B cell (primary cell): ENCODE data around the gene PLXNB2. TPM values are rescaled to one million over a fixed set of nuclear protein-coding genes. Genes with fewer than 3 reads are reported as not detected.

Experiments used
- ATAC-seq: fragments of 200-7000 bp; cut with Tn5 transposase; one replicate; pipeline ENCODE4 v1.10.0; 2021; ENCODE audit warnings: low read depth, mild to moderate bottlenecking, moderate number of reproducible peaks, moderate library complexity
- CTCF ChIA-PET: fragments of 350-600 bp; sonication (Branson Sonifier 250); formaldehyde crosslinking; loops from one replicate; lab custom pipeline; 2021; ENCODE audit warnings: antibody characterized with exemption, inconsistent platforms; lab: Charles Lee
- POLR2A ChIA-PET: fragments of 350-600 bp; sonication (Branson Sonifier 250); formaldehyde crosslinking; loops from one replicate; lab custom pipeline; 2021; ENCODE audit warnings: antibody characterized with exemption; lab: Charles Lee
- DNase-seq: peaks from one replicate; pipeline ENCODE4 v3.0.0; 2013
- H2AFZ ChIP-seq: 2 replicates; pipeline ENCODE4 v1.6.1; 2012; ENCODE audit warnings: mild to moderate bottlenecking, low read depth, low read length; ENCODE audit not compliant: insufficient read depth, poor library complexity, severe bottlenecking
- H3K27ac ChIP-seq, 2 donors: 1 replicate in 1 of 2; 2 replicates in 1 of 2; pipeline ENCODE4 v1.5.1; 2012 to 2013; ENCODE audit warnings: low read length in 2 of 2, mild to moderate bottlenecking in 2 of 2, moderate library complexity in 1 of 2
- H3K27me3 ChIP-seq, 4 experiments: fragments of 200-600 bp in 1 of 4; sonication (generic) in 1 of 4; replicated peaks in 1 of 4; 1 replicate in 2 of 4; 2 replicates in 2 of 4; pipeline versions ENCODE4 v1.6.1 to v1.7.0; 2013 to 2016; ENCODE audit warnings: low read length in 3 of 4, mild to moderate bottlenecking in 2 of 4, mixed read lengths in 1 of 4, moderate library complexity in 1 of 4; ENCODE audit not compliant: insufficient read depth in 4 of 4, control insufficient read depth in 3 of 4; ENCODE audit errors: control extremely low read depth in 1 of 4
- H3K36me3 ChIP-seq, 2 experiments: replicated peaks in 1 of 2; 1 replicate in 1 of 2; 2 replicates in 1 of 2; pipeline versions ENCODE4 v1.6.1 to v1.7.1; 2013; ENCODE audit warnings: low read length in 1 of 2; ENCODE audit not compliant: insufficient read depth in 2 of 2, control insufficient read depth in 1 of 2; ENCODE audit errors: control extremely low read depth in 1 of 2, extremely low read depth in 1 of 2
- H3K4me1 ChIP-seq, 2 donors: fragments of 200-600 bp in 1 of 2; sonication (generic) in 1 of 2; 1 replicate in 1 of 2; 2 replicates in 1 of 2; pipeline versions ENCODE4 v1.5.1 to v1.6.1; 2013 to 2017; ENCODE audit warnings: low read length in 2 of 2; ENCODE audit not compliant: control insufficient read depth in 2 of 2, insufficient read depth in 2 of 2
- H3K4me2 ChIP-seq: replicated peaks from 2 replicates; pipeline ENCODE3; 2012; ENCODE audit warnings: mild to moderate bottlenecking, low read depth, low read length; ENCODE audit not compliant: poor library complexity, severe bottlenecking
- H3K4me3 ChIP-seq, 5 experiments: fragments of 200-600 bp in 1 of 5; sonication (generic) in 1 of 5; 1 replicate in 3 of 5; 2 replicates in 2 of 5; pipeline versions ENCODE4 v1.5.1 to v1.7.0; 2011 to 2016; ENCODE audit warnings: low read length in 4 of 5, mild to moderate bottlenecking in 4 of 5, low read depth in 2 of 5, control low read depth in 1 of 5, moderate library complexity in 1 of 5; ENCODE audit not compliant: insufficient read depth in 1 of 5; ENCODE audit errors: control extremely low read depth in 1 of 5, extremely low read depth in 1 of 5
- H3K79me2 ChIP-seq: fragments of 200-600 bp; sonication (generic); one replicate; pipeline ENCODE4 v1.6.0; 2016; ENCODE audit warnings: low read length; ENCODE audit not compliant: control insufficient read depth, insufficient read depth
- H3K9ac ChIP-seq: fragments of 200-600 bp; sonication (generic); 2 replicates; pipeline ENCODE4 v1.6.1; 2017; ENCODE audit warnings: mild to moderate bottlenecking, low read length, moderate library complexity
- H3K9me3 ChIP-seq, 3 donors: one replicate each; pipeline versions ENCODE4 v1.6.1 to v1.7.1; 2013; ENCODE audit warnings: low read length in 2 of 3; ENCODE audit not compliant: control insufficient read depth in 2 of 3, insufficient read depth in 1 of 3; ENCODE audit errors: control extremely low read depth in 1 of 3
- H4K20me1 ChIP-seq: 2 replicates; pipeline ENCODE4 v1.6.0; 2012; ENCODE audit warnings: mild to moderate bottlenecking, low read length; ENCODE audit not compliant: insufficient read depth, control insufficient read depth, poor library complexity, severe bottlenecking
- H3K27ac Mint-ChIP-seq: one replicate; pipeline ENCODE4 v1.8.0; 2021; ENCODE audit warnings: mixed read lengths
- H3K27me3 Mint-ChIP-seq: one replicate; pipeline ENCODE4 v1.8.0; 2021; ENCODE audit warnings: mixed read lengths
- H3K4me1 Mint-ChIP-seq: one replicate; pipeline ENCODE4 v1.8.0; 2021; ENCODE audit warnings: mixed read lengths
- H3K4me3 Mint-ChIP-seq: one replicate; pipeline ENCODE4 v1.8.0; 2021; ENCODE audit warnings: mixed read lengths
- H3K9me3 Mint-ChIP-seq: one replicate; pipeline ENCODE4 v1.8.0; 2022; ENCODE audit warnings: mixed read lengths; ENCODE audit not compliant: insufficient read depth
- EZH2 ChIP-seq: IDR thresholded peaks from 2 replicates; pipeline ENCODE4 v1.6.1; 2012; ENCODE audit warnings: borderline replicate concordance, low read depth, mild to moderate bottlenecking, moderate library complexity, low read length; ENCODE audit not compliant: insufficient read depth, poor library complexity, severe bottlenecking
- WGBS: methylation state at CpG from one replicate; pipeline ENCODE4 v1.1.5; 2013; ENCODE audit warnings: missing lambda C conversion rate; ENCODE audit not compliant: insufficient coverage; 5-methylcytosine and 5-hydroxymethylcytosine counted together
- intact Hi-C: fragments of 100-400 bp; cut with micrococcal nuclease; formaldehyde crosslinking; loops from one replicate; pipeline ENCODE4 v1.10.0; 2022
- polyA plus RNA-seq: library from polyadenylated mRNA; depleted of rRNA; stranded (reverse); fragments of >200 nt; gene quantifications from 2 replicates; pipeline ENCODE4 v1.2.3, GENCODE V29; 2012
- total RNA-seq, 2 donors: library from RNA; stranded (reverse); fragments of 120-200 nt in 1 of 2; gene quantifications; 1 replicate in 1 of 2; 2 replicates in 1 of 2; pipeline versions ENCODE4 v1.2.3 to v1.2.4, GENCODE V29; 2013 to 2022
- TF ChIP-seq, protein P1 (sequence below): fragments of 200-600 bp; IDR thresholded peaks from one replicate; pipeline ENCODE4 v1.8.0; 2022; ENCODE audit warnings: antibody characterized with exemption, mild to moderate bottlenecking

PLXNB2 gene
- total and polyA plus RNA-seq, 2 donors (not counting 1 experiment from before 2014, with no cell fraction given): 5.2 to 31.4 TPM

DNA sequence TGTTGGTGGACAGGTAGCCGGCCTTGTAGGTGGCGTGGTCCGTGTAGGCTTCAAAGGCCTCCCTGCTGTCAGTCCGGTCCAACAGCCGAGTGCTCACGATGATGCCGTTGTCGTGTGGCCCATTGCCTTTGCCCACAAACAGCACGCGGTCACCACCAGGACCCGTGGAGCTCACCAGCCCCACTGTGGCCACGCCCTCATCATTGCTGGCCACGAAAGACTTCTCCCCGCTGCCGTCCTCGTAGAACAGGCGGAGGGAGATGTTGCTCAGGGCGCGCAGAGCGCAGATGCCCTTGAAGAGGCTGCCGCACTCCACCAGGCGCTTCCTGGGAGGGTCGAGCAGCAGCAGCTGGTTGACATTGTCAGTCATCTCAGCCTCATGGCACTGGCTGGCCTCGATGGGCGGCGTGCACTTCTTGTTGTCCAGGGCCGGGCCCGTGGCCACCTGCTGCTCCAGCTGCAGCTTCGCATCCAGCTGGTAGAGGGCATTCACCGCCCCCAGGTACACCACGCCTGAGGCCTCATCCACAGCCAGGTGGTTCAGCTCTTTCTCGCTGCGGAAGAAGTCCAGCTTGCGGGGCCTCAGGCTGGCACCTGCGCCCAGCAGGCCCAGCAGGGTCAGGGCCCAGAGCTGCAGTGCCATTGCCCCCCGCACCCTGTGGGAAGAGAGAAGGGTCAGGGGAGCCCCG lies 17.4 kb downstream of the PLXNB2 start:
- no peak overlapping the region for H3K4me3 Mint-ChIP-seq
- POLR2A ChIA-PET: no interaction called here
- peaks cover 0 to 26% (median 12%) of the 10 kb centered on the region in 4 experiments for H3K27me3 ChIP-seq
- no peak overlapping the region for H2AFZ ChIP-seq
- H3K4me1 ChIP-seq: peaks cover 36 to 44% of the 10 kb centered on the region in 2 donors
- no peak overlapping the region for H3K27ac Mint-ChIP-seq
- no peak overlapping the region for H3K4me3 ChIP-seq
- peaks cover 10% of the 10 kb centered on the region for H3K27me3 Mint-ChIP-seq
- DNase-seq: no peak
- H3K79me2 ChIP-seq: no peaks in the 10 kb centered on the region
- H4K20me1 ChIP-seq: peaks cover 14% of the 10 kb centered on the region
- peaks cover 27% of the 10 kb centered on the region for H3K4me1 Mint-ChIP-seq
- ATAC-seq: no peak
- TF ChIP-seq, protein P1, sequence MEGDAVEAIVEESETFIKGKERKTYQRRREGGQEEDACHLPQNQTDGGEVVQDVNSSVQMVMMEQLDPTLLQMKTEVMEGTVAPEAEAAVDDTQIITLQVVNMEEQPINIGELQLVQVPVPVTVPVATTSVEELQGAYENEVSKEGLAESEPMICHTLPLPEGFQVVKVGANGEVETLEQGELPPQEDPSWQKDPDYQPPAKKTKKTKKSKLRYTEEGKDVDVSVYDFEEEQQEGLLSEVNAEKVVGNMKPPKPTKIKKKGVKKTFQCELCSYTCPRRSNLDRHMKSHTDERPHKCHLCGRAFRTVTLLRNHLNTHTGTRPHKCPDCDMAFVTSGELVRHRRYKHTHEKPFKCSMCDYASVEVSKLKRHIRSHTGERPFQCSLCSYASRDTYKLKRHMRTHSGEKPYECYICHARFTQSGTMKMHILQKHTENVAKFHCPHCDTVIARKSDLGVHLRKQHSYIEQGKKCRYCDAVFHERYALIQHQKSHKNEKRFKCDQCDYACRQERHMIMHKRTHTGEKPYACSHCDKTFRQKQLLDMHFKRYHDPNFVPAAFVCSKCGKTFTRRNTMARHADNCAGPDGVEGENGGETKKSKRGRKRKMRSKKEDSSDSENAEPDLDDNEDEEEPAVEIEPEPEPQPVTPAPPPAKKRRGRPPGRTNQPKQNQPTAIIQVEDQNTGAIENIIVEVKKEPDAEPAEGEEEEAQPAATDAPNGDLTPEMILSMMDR: no peak
- TF ChIP-seq EZH2: no peak
- no peaks in the 10 kb centered on the region for H3K9me3 Mint-ChIP-seq
- no peak overlapping the region for H3K9ac ChIP-seq
- H3K27ac ChIP-seq: no peak overlapping the region
- CTCF ChIA-PET: no interaction called here
- H3K4me2 ChIP-seq: no peak overlapping the region
- intact Hi-C loops: no loop called here
- WGBS: 97% methylated on average over 35 of the region's 37 CpGs
- H3K9me3 ChIP-seq: peaks cover 0 to 8% (median 0%) of the 10 kb centered on the region in 3 donors
- no peaks in the 10 kb centered on the region for H3K36me3 ChIP-seq

DNA sequence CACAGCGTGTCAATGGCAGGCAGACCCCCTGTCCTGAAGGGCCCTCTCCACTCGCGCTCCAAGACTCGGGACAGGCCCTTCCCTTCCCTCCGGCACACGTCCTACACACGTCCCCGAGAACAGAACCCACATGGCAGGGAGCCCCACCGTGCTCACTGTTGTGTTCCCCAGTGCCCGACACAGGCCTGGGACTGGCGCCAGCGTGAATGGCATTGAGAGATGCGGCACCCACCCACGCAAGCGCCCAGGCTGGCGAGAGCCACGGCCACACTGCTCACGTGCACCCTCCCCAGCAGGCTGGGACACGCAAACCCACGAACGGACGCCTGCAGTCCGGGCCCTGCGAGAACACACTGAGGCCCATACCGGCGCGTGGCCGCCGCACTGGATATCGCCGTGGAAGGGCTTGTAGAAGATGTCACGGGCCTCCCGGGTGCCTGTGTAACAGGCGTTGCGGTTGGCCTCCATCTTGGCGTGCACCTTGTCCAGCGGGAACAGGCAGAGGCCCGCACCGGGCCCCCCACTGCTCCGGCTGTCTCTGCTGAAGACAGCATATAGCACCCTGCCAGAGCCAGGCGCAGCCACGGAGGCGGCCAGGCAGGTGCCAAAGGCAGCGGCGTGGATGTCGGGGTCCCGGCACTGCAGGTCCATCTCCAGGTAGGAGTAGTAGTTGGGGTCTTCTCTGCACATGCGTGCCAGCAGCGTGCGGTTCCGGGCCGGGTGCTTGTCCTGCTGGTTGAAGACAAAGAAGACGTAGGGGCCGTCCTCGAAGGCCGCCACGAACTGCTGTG lies 18.1 kb downstream of the PLXNB2 start:
- no peak overlapping the region for H3K27ac Mint-ChIP-seq
- no peak overlapping the region for H3K9ac ChIP-seq
- DNase-seq (no peak), ATAC-seq (no peak)
- peaks cover 0 to 26% (median 12%) of the 10 kb centered on the region in 4 experiments for H3K27me3 ChIP-seq
- H3K9me3 Mint-ChIP-seq: no peaks in the 10 kb centered on the region
- H3K27ac ChIP-seq: no peak overlapping the region
- no peaks in the 10 kb centered on the region for H3K36me3 ChIP-seq
- peaks cover 10% of the 10 kb centered on the region for H3K27me3 Mint-ChIP-seq
- ChIA-PET POLR2A (no interaction called here), CTCF (no interaction called here)
- H4K20me1 ChIP-seq: peaks cover 14% of the 10 kb centered on the region
- H2AFZ ChIP-seq: no peak overlapping the region
- no peaks in the 10 kb centered on the region for H3K79me2 ChIP-seq
- peaks cover 35 to 41% of the 10 kb centered on the region in 2 donors for H3K4me1 ChIP-seq
- 99% methylated on average over 57 of the region's 57 CpGs for WGBS
- TF ChIP-seq, protein P1: no peak
- no peak for TF ChIP-seq EZH2
- H3K9me3 ChIP-seq: peaks cover 0 to 8% (median 0%) of the 10 kb centered on the region in 3 donors
- H3K4me2 ChIP-seq: no peak overlapping the region
- intact Hi-C loops: no loop called here
- H3K4me3 ChIP-seq: no peak overlapping the region
- H3K4me3 Mint-ChIP-seq: no peak overlapping the region
- peaks cover 25% of the 10 kb centered on the region for H3K4me1 Mint-ChIP-seq
